Measurements from ENCODE around the gene NTN4. TPM values are rescaled to one million over a fixed set of nuclear protein-coding genes. Genes with fewer than 3 reads are reported as not detected.

The NTN4 gene
- total RNA-seq, 1 donor from 2014 or later, result 0.59 TPM

GRCh38 chr12:95637471-95638155 is 153.0 kb downstream of the NTN4 start:
- peaks cover 9% of the 10 kb centered on the region for H3K36me3 Mint-ChIP-seq (ENCODE audit: unreplicated experiment)

GRCh38 chr12:95637010-95637409 is 153.6 kb downstream of the NTN4 start:
- H3K27me3 Mint-ChIP-seq (ENCODE audit: unreplicated experiment), result peaks cover 8% of the 10 kb centered on the region
- H3K36me3 Mint-ChIP-seq (ENCODE audit: unreplicated experiment), result peaks cover 9% of the 10 kb centered on the region
- no peak for DNase-seq
- no peaks in the 10 kb centered on the region for H3K4me1 Mint-ChIP-seq (ENCODE audit: low read depth, unreplicated experiment)
- no peak overlapping the region for H3K27ac Mint-ChIP-seq (ENCODE audit: unreplicated experiment)
- H3K9me3 Mint-ChIP-seq (ENCODE audit: unreplicated experiment), result no peaks in the 10 kb centered on the region
- TF ChIP-seq, protein P1, sequence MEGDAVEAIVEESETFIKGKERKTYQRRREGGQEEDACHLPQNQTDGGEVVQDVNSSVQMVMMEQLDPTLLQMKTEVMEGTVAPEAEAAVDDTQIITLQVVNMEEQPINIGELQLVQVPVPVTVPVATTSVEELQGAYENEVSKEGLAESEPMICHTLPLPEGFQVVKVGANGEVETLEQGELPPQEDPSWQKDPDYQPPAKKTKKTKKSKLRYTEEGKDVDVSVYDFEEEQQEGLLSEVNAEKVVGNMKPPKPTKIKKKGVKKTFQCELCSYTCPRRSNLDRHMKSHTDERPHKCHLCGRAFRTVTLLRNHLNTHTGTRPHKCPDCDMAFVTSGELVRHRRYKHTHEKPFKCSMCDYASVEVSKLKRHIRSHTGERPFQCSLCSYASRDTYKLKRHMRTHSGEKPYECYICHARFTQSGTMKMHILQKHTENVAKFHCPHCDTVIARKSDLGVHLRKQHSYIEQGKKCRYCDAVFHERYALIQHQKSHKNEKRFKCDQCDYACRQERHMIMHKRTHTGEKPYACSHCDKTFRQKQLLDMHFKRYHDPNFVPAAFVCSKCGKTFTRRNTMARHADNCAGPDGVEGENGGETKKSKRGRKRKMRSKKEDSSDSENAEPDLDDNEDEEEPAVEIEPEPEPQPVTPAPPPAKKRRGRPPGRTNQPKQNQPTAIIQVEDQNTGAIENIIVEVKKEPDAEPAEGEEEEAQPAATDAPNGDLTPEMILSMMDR (IDR thresholded peaks at IDR 0.05; ENCODE audit: partially characterized antibody, unreplicated experiment), result no peak
- H3K4me3 Mint-ChIP-seq (ENCODE audit: unreplicated experiment), result no peak overlapping the region

More at GRCh38 chr12:95637471-95638155, 153.0 kb downstream of the NTN4 start:
- H3K4me1 Mint-ChIP-seq (ENCODE audit: low read depth, unreplicated experiment), result no peaks in the 10 kb centered on the region
- H3K27ac Mint-ChIP-seq (ENCODE audit: unreplicated experiment), result no peak overlapping the region
- H3K27me3 Mint-ChIP-seq (ENCODE audit: unreplicated experiment), result peaks cover 10% of the 10 kb centered on the region
- H3K4me3 Mint-ChIP-seq (ENCODE audit: unreplicated experiment), result no peak overlapping the region
- no peak for DNase-seq
- no peaks in the 10 kb centered on the region for H3K9me3 Mint-ChIP-seq (ENCODE audit: unreplicated experiment)
- TF ChIP-seq, protein P1 (IDR thresholded peaks at IDR 0.05; ENCODE audit: partially characterized antibody, unreplicated experiment), result no peak

DNA sequence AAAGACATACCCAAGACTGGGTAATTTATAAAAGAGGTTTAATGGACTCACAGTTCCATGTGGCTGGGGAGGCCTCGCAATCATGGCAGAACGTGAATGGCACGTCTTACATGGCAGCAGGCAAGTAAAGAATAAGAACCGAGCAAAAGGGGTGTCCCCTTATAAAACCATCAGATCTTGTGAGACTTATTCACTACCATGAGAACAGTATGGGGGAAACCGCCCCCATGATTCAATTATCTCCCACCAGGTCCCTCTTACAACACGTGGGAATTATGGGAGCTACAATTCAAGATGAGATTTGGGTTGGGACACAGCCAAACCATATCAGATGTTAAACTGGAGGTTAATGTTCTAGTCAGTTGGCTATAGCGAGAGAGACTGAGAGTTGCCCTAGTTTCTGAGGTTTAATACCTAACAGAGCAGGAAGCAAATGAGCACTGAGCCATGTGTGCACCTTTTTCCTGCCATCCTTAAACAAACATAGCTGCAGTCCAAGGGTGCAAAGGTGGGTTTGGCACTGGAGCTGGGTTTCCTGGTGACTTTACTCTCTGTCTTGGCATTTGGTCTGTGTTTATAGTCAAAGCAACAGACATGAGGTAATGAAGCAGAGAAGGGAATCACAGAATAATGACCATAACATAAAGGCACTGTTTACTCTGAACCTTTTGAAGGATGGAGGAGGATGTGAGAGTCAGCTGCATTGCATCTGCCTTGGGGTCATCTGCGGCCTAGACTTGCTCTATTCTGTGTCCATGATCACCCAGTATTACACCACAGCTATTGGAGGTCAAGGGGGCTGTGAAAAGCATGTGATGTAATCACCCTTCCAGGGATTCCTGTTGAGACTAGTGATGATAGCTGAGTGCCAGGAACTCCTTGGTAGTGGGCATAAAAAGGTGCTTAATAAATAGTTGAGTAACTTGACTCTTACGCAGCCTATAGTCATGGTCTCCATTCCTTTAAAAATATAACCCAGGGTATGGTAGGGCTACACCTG is 155.6 kb downstream of the NTN4 start:
- peaks cover 6% of the 10 kb centered on the region for H3K27me3 Mint-ChIP-seq (ENCODE audit: unreplicated experiment)
- H3K27ac Mint-ChIP-seq (ENCODE audit: unreplicated experiment), result no peak overlapping the region

DNA sequence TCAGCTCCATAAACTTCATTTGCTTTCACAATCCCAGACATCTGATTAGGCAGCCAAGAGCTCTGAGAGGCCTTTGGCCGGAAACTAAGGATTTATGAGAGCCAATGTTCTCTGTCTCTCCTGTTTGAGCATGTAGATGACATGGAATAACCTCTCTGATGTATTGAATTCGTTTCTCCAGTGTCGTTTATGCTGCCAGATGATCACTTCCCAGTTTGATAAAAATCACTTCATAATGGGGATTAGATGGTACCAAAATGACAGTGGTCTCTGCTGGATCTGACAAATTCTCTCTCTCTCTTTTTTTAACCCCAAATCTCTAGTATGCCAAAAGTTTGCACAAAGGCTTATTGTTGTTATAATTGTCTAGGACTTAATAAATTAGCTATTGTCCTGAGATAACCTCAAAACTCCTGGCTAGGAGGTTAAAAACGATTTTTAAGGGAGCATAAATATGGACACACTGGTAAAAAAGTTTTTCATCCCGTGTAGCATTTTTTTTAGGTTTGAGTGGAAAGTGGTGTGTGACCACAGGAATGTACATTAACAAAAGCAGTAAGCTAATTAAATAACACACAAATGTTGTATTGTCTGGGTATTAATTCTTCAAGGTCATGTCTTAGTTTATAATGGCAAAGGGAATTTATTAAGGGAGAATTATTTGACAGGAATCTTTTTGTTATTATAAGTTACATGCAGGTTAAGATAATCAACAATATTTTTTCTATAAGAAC is 156.7 kb downstream of the NTN4 start:
- Mint-ChIP-seq H3K36me3 (ENCODE audit: unreplicated experiment) (peaks cover 9% of the 10 kb centered on the region), H3K9me3 (ENCODE audit: unreplicated experiment) (no peaks in the 10 kb centered on the region), H3K27ac (ENCODE audit: unreplicated experiment) (no peak overlapping the region), H3K4me1 (ENCODE audit: low read depth, unreplicated experiment) (no peaks in the 10 kb centered on the region), H3K4me3 (ENCODE audit: unreplicated experiment) (no peak overlapping the region), H3K27me3 (ENCODE audit: unreplicated experiment) (peaks cover 5% of the 10 kb centered on the region)
- TF ChIP-seq, protein P1 (IDR thresholded peaks at IDR 0.05; ENCODE audit: partially characterized antibody, unreplicated experiment), result no peak
- no peak for DNase-seq

More for the DNA sequence above, 155.6 kb downstream of the NTN4 start:
- TF ChIP-seq, protein P1 (IDR thresholded peaks at IDR 0.05; ENCODE audit: partially characterized antibody, unreplicated experiment), result no peak
- Mint-ChIP-seq H3K4me3 (ENCODE audit: unreplicated experiment) (no peak overlapping the region), H3K36me3 (ENCODE audit: unreplicated experiment) (peaks cover 9% of the 10 kb centered on the region), H3K9me3 (ENCODE audit: unreplicated experiment) (no peaks in the 10 kb centered on the region), H3K4me1 (ENCODE audit: low read depth, unreplicated experiment) (no peaks in the 10 kb centered on the region)
- DNase-seq, result no peak

Data from glutamatergic neuron (in vitro differentiated cells).